Measurements from ENCODE around the gene GDPGP1.

The GDPGP1 gene

DNA sequence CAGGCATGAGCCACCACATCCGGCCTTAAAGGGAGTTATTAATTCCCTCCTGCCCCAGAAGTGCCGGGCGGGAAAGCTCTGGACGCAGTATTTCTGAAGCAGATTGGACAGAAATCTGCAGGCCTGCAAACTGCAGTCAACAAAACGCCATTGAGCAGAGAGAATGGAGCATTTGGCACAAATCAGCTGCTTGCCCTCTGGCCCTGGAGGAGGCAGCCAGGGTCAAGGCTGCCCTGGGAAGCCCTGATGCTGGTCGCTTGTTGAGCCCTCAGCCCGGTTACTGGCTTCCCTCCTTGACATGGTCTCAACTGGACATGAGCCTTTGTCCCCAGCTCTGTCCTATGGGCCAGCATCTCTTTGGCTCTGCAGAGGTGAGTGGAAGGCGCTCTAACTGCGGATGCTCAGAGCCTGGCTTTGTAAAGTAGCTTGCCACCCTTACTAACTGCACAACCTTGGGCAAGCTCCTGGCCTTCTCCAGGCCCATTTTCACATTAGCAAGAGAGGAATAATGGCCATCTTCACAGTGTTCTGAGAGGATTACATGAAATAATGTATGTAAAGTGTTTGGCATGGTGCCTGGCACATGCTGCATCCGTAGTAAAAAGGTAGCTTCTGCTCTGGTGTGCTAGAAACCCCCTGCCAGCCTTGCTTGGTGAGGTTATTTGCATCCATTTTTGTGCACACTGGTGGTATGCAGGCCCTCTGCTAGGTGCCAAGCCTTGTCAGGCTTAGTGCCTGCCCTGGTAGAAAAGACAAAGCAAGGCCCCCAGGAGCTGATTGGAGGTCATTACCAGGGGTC lies 28.8 kb upstream of the GDPGP1 start:
- no peak for DNase-seq

- DNase-seq: no peak
These were observed 28.1 kb upstream of the GDPGP1 start for GRCh38 chr15:90205886-90206285.

DNA sequence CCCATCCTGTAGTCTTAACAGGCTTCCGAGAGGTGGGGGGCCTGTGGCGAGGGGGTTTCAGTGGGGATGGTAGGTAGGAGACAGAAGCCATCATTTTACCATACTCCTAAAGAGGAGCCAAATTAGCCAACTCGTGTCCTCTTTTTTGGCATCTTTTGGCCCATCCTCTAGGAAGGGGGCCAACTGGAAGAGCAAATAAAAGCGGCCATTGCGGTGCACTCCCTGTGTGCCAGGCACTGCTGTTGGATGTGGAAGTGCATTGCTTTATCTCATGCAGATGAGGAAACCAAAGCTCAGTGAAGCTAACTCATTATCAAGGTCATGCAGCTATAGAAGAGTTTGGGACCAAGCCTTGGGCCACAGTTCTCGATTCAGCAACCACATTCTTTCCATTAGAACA lies 26.8 kb upstream of the GDPGP1 start:
- no peak for DNase-seq

DNA sequence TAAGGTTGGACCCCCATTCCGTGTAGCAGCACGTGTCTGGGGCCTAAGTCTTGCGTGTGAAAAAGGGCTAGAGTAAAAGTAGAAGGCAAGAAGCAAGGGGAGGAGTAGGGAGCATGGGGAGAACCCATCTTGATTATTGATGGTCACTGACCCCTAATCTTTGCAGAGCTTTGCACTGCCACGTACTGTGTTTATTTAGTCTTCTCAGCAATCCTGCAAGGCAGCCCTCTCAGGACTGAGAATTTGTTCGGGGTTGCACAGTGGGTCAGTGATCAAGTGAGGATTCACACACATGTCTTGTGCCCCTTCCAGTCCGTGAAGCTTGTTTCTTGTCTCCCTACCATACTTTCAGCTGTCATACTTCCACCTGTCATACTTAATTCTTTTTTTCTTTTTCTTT lies 25.7 kb upstream of the GDPGP1 start:
- DNase-seq: no peak

DNA sequence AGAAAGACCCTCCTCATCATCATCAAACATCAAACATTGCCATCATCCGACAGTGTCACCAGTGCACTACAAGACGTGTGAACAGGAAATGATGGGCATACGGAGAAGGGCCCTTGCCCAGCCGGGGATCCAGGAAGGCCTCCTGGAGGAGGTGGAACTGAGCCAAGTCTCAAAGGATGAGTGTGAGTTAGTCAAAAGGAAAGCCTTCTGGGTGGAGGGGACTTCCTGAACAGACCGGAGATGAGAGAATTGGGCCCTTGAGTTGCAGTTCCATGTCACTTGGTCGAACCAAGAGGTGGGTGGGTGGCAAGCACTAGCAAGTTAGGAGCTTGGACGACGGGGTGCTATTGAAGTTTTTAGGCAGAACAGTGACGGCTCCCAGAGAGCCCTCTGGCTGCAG lies 24.4 kb upstream of the GDPGP1 start:
- DNase-seq: peak; percentile 70

- no peak for DNase-seq
These were observed 23.4 kb upstream of the GDPGP1 start for GRCh38 chr15:90210593-90210992.

- no peak for DNase-seq
These were observed 23.0 kb upstream of the GDPGP1 start for GRCh38 chr15:90211009-90211408.

GRCh38 chr15:90211440-90212143 lies 22.4 kb upstream of the GDPGP1 start:
- no peak for DNase-seq

GRCh38 chr15:90212221-90213098 lies 21.5 kb upstream of the GDPGP1 start:
- no peak for DNase-seq

- no peak for DNase-seq
These were observed 20.7 kb upstream of the GDPGP1 start for GRCh38 chr15:90213122-90213817.

DNA sequence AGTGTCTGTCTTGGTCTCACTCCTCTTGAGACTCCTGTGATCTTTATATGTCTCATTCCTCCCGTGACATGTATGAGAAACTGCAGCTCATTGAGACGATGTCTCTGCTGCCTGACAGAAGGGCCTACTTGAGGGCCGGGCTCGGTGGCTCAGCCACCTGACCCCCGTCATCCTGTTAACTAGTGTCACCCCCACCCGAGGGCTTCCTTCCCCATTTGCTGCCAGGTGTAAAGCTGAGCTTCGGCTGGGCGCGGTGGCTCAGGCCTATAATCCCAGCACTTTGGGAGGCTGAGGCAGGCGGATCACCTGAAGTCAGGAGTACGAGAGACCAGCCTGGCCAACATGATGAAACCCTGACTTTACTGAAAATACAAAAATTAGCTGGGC lies 20.2 kb upstream of the GDPGP1 start:
- DNase-seq: no peak

- DNase-seq: no peak
These were observed 19.3 kb upstream of the GDPGP1 start for GRCh38 chr15:90214553-90215196.

- no peak for DNase-seq
These were observed 16.2 kb upstream of the GDPGP1 start for GRCh38 chr15:90217671-90218394.

GRCh38 chr15:90219421-90220141 lies 14.4 kb upstream of the GDPGP1 start:
- DNase-seq: peak; percentile 55

GRCh38 chr15:90221246-90221900 lies 12.6 kb upstream of the GDPGP1 start:
- peak; percentile 51 for DNase-seq

- no peak for DNase-seq
These were observed 11.5 kb upstream of the GDPGP1 start for GRCh38 chr15:90222547-90222946.

DNA sequence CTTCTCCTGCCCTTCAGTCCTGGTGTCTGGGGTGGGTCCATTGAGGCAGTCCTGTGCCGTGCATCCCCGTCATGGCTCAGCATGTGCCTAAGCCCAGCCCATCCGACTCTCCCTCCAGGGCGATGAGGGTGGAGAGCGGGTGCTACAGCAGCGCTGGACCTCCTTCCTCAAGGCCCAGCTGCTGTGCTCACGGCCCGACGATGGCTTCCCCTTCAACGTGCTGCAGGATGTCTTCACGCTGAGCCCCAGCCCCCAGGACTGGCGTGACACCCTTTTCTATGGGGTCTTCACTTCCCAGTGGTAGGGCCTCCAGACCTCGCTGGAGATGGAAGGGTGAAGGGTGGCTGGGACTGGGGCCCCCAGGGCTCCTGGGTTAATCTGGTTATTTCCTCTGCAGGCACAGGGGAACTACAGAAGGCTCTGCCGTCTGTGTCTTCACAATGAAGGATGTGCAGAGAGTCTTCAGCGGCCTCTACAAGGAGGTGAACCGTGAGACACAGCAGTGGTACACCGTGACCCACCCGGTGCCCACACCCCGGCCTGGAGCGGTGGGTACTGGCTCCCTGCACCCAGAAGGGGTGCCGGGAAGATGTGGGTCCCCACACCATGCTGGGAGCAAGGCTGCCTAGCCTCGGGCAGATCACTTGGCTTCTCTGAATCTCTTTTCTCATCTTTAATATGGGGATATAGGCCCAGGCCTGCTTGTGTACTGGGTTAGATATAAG lies 10.4 kb upstream of the GDPGP1 start:
- DNase-seq: no peak

- DNase-seq: no peak
These were observed 9.0 kb upstream of the GDPGP1 start for GRCh38 chr15:90225047-90225446.

DNA sequence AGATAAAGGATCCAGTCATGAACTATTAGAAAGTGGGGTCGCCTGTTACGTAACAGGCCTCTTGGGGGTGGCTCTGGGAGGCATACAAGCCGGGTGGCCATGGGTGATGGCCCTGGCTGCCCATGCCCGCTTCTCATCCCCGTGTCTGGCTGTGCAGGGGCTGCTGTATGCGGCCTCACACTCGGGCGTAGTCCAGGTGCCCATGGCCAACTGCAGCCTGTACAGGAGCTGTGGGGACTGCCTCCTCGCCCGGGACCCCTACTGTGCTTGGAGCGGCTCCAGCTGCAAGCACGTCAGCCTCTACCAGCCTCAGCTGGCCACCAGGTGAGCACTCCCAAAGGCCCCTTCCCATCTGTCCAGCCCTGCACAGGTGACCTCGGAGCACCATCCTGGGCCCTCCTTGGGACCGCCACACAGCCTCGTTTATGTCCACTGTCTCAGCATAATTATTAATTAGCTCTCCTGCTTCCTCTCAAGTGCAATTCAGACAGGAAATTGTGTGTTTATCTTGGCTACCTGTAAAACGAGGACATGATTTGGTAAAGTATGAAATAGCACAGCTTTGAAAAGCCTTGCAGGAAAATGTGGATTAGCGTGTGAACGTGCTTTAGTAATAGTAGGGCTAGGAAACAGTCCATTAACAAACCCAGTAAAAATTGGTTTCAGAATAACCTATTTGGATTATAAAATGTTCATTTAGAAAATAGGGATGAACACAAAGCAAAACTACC lies 8.3 kb upstream of the GDPGP1 start:
- DNase-seq: no peak
